ENCODE data around the gene S100P. TPM values are rescaled to one million over a fixed set of nuclear protein-coding genes. Genes with fewer than 3 reads are reported as not detected.

The S100P gene
- total RNA-seq, 2 experiments from 2014 or later: not detected

DNA sequence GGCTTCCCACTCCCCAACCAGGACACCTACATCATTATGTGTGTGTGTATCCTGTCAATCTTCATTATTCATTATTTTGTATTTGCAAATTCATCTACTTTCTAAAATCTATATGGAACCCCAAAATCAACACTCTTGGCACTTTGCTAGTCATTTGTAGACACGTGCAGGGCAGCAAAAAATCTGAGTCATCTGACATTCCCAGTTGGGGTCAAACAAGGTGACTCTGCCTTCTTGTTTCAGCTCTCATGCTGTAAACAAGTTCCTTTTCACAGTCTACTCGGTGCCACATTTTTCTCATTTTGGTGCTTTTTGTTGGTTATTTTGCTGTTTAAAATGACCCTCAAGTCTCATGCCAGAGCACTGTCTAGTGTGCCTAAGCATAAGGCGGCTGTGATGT lies 10.1 kb downstream of the S100P start:
- DNase-seq (ENCODE audit: low spot score): no peak
- peaks cover 14% of the 10 kb centered on the region; the same call in 1 of the 2 replicates for H3K9me3 ChIP-seq (ENCODE audit: low read length)
- peaks cover 49% of the 10 kb centered on the region for H3K79me2 ChIP-seq (ENCODE audit: insufficient read depth, low read depth, low read length)
- BruUV-seq (replicated peaks): no TSS peak
- no peak overlapping the region for H3K4me2 ChIP-seq (ENCODE audit: low read length)
- intact Hi-C loops (cut with micrococcal nuclease; ENCODE audit: unreplicated experiment): no loop called here
- H3K36me3 ChIP-seq (ENCODE audit: insufficient read depth, low read length): peaks cover 72% of the 10 kb centered on the region
- no peaks in the 10 kb centered on the region for H3K9me2 ChIP-seq (ENCODE audit: insufficient read depth, low read length)
- peaks cover 28% of the 10 kb centered on the region for H3K4me1 ChIP-seq (ENCODE audit: insufficient read depth, low read length, poor library complexity, severe bottlenecking)
- ChIA-PET CTCF (ENCODE audit: unreplicated experiment) (no interaction called here), POLR2A (no interaction called here)
- H3K27ac ChIP-seq (ENCODE audit: low read depth, low read length, poor library complexity, severe bottlenecking): no peak overlapping the region
- TF ChIP-seq EZH2phosphoT487 (IDR thresholded peaks at IDR 0.05; ENCODE audit: borderline replicate concordance, low read depth, low read length): no peak
- TF ChIP-seq, protein P1, sequence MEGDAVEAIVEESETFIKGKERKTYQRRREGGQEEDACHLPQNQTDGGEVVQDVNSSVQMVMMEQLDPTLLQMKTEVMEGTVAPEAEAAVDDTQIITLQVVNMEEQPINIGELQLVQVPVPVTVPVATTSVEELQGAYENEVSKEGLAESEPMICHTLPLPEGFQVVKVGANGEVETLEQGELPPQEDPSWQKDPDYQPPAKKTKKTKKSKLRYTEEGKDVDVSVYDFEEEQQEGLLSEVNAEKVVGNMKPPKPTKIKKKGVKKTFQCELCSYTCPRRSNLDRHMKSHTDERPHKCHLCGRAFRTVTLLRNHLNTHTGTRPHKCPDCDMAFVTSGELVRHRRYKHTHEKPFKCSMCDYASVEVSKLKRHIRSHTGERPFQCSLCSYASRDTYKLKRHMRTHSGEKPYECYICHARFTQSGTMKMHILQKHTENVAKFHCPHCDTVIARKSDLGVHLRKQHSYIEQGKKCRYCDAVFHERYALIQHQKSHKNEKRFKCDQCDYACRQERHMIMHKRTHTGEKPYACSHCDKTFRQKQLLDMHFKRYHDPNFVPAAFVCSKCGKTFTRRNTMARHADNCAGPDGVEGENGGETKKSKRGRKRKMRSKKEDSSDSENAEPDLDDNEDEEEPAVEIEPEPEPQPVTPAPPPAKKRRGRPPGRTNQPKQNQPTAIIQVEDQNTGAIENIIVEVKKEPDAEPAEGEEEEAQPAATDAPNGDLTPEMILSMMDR (conservative IDR thresholded peaks at IDR 0.05; ENCODE audit: low read length): no peak
- no peak overlapping the region for H2AFZ ChIP-seq (ENCODE audit: low read length)
- H4K20me1 ChIP-seq (ENCODE audit: insufficient read depth, low read length): 0 out of 2 replicates have a peak, but pooled peaks cover 9% of the 10 kb centered on the region
- no peak overlapping the region for H3K4me3 ChIP-seq (ENCODE audit: low read depth, low read length, poor library complexity, severe bottlenecking)

DNA sequence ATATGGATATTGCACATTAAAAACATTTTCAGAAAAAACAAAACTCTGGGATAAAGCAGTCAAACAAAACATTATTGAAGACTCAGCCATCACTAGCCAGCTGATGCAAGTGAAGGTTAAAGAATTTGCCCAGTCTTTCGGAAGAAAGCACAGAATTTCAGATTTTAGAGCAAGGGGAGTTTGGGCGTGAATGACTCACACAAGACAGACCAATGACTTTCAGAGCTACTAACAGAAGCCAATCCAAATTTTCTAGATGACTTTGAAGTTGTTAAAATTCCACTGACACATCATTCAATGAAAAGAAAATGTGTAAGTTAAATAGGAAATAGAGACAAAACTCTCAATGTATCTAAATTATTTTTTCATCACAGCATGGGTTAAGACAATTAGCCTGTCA lies 12.0 kb downstream of the S100P start:
- no peak overlapping the region for H3K27ac ChIP-seq (ENCODE audit: low read depth, low read length, poor library complexity, severe bottlenecking)
- DNase-seq (ENCODE audit: low spot score): no peak
- TF ChIP-seq, protein P1 (conservative IDR thresholded peaks at IDR 0.05; ENCODE audit: low read length): no peak
- TF ChIP-seq EZH2phosphoT487 (IDR thresholded peaks at IDR 0.05; ENCODE audit: borderline replicate concordance, low read depth, low read length): no peak
- H3K4me1 ChIP-seq (ENCODE audit: insufficient read depth, low read length, poor library complexity, severe bottlenecking): peaks cover 35% of the 10 kb centered on the region
- no peaks in the 10 kb centered on the region for H3K9me2 ChIP-seq (ENCODE audit: insufficient read depth, low read length)
- no TSS peak for BruUV-seq (replicated peaks)
- H4K20me1 ChIP-seq (ENCODE audit: insufficient read depth, low read length): 0 out of 2 replicates have a peak, but pooled peaks cover 9% of the 10 kb centered on the region
- H3K9me3 ChIP-seq (ENCODE audit: low read length): peaks cover 14% of the 10 kb centered on the region
- H3K4me2 ChIP-seq (ENCODE audit: low read length): no peak overlapping the region
- H2AFZ ChIP-seq (ENCODE audit: low read length): no peak overlapping the region
- H3K79me2 ChIP-seq (ENCODE audit: insufficient read depth, low read depth, low read length): peaks cover 58% of the 10 kb centered on the region
- ChIA-PET CTCF (ENCODE audit: unreplicated experiment) (no interaction called here), POLR2A (interaction anchor here (0.6 to 1.0 kb wide), 3 partner anchors 12 to 378 kb away, joined by 3 to 5 read pairs (median 3); no protein-coding TSS in a partner anchor)
- intact Hi-C loops (cut with micrococcal nuclease; ENCODE audit: unreplicated experiment): no loop called here
- H3K36me3 ChIP-seq (ENCODE audit: insufficient read depth, low read length): peaks cover 70% of the 10 kb centered on the region
- H3K4me3 ChIP-seq (ENCODE audit: low read depth, low read length, poor library complexity, severe bottlenecking): no peak overlapping the region

DNA sequence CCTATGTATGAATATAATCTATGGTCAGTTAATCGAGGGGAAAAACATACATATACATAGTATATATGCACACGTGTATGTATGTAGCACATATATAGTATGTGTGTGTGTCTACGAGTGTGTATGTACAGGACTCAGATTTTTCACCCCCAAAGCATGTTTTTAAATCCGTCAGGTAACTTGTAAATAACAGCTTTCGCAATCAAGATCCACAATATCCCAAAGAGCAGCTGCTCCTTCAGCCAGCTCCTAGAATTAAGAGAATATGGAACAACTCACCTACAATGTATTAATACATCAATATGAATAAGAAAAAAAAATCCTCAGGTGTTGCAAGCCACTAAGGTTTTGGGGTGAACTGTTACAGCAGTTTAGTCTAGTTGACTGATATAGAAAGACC lies 12.5 kb downstream of the S100P start:
- POLR2A ChIA-PET: interaction anchor here (0.6 to 1.0 kb wide), 4 partner anchors 12 to 377 kb away, joined by 3 to 5 read pairs (median 3); partner anchors contain the start of gene MRFAP1
- TF ChIP-seq, protein P1 (conservative IDR thresholded peaks at IDR 0.05; ENCODE audit: low read length): no peak
- TF ChIP-seq EZH2phosphoT487 (IDR thresholded peaks at IDR 0.05; ENCODE audit: borderline replicate concordance, low read depth, low read length): no peak
- H3K9me2 ChIP-seq (ENCODE audit: insufficient read depth, low read length): no peaks in the 10 kb centered on the region
- H3K27ac ChIP-seq (ENCODE audit: low read depth, low read length, poor library complexity, severe bottlenecking): no peak overlapping the region
- intact Hi-C loops (cut with micrococcal nuclease; ENCODE audit: unreplicated experiment): no loop called here
- 0 out of 2 replicates have a peak, but pooled peaks cover 9% of the 10 kb centered on the region for H4K20me1 ChIP-seq (ENCODE audit: insufficient read depth, low read length)
- CTCF ChIA-PET (ENCODE audit: unreplicated experiment): no interaction called here
- H2AFZ ChIP-seq (ENCODE audit: low read length): no peak overlapping the region
- BruUV-seq (replicated peaks): no TSS peak
- no peak overlapping the region for H3K4me2 ChIP-seq (ENCODE audit: low read length)
- H3K4me3 ChIP-seq (ENCODE audit: low read depth, low read length, poor library complexity, severe bottlenecking): no peak overlapping the region
- peaks cover 19% of the 10 kb centered on the region for H3K9me3 ChIP-seq (ENCODE audit: low read length)
- peaks cover 58% of the 10 kb centered on the region for H3K79me2 ChIP-seq (ENCODE audit: insufficient read depth, low read depth, low read length)
- no peak for DNase-seq (ENCODE audit: low spot score)
- H3K4me1 ChIP-seq (ENCODE audit: insufficient read depth, low read length, poor library complexity, severe bottlenecking): peaks cover 40% of the 10 kb centered on the region
- H3K36me3 ChIP-seq (ENCODE audit: insufficient read depth, low read length): peaks cover 69% of the 10 kb centered on the region

Data from OCI-LY7 (cell line).